Liver (tissue), 9 donors: ENCODE measurements around the gene CNOT8. TPM values are rescaled to one million over a fixed set of nuclear protein-coding genes. Genes with fewer than 3 reads are reported as not detected.

Experiments used
- DNase-seq: peaks from one replicate; pipeline ENCODE4 v3.0.0-alpha.2; 2017; ENCODE audit warnings: low spot score
- H3K27ac ChIP-seq, 2 donors: one replicate each; pipeline ENCODE4 v1.7.0; 2013; ENCODE audit warnings: inconsistent platforms in 2 of 2, low read length in 2 of 2, control low read depth in 1 of 2, low read depth in 1 of 2, mild to moderate bottlenecking in 1 of 2
- H3K27me3 ChIP-seq, 4 donors: one replicate each; pipeline versions ENCODE4 v1.6.1 to v1.7.0; 2013; ENCODE audit warnings: low read length in 3 of 4, inconsistent platforms in 1 of 4, mild to moderate bottlenecking in 1 of 4, moderate library complexity in 1 of 4; ENCODE audit not compliant: control insufficient read depth in 4 of 4, insufficient read depth in 4 of 4
- H3K36me3 ChIP-seq, 4 donors: one replicate each; pipeline versions ENCODE4 v1.6.1 to v1.7.0; 2013; ENCODE audit warnings: low read length in 3 of 4, mild to moderate bottlenecking in 3 of 4, low read depth in 1 of 4, moderate library complexity in 1 of 4; ENCODE audit not compliant: control insufficient read depth in 4 of 4, insufficient read depth in 3 of 4
- H3K4me1 ChIP-seq, 4 donors: one replicate each; pipeline versions ENCODE4 v1.6.1 to v1.7.0; 2013; ENCODE audit warnings: low read length in 3 of 4, mild to moderate bottlenecking in 3 of 4, moderate library complexity in 1 of 4; ENCODE audit not compliant: control insufficient read depth in 4 of 4, insufficient read depth in 4 of 4
- H3K4me3 ChIP-seq, 3 donors: one replicate each; pipeline versions ENCODE4 v1.6.1 to v1.7.0; 2013; ENCODE audit warnings: low read length in 3 of 3, control low read depth in 1 of 3, low read depth in 1 of 3, mild to moderate bottlenecking in 1 of 3
- H3K9ac ChIP-seq, 2 donors: one replicate each; pipeline ENCODE4 v1.7.0; 2013; ENCODE audit warnings: low read length in 2 of 2, mild to moderate bottlenecking in 2 of 2, moderate library complexity in 2 of 2, control low read depth in 1 of 2, low read depth in 1 of 2
- H3K9me3 ChIP-seq, 4 donors: one replicate each; pipeline versions ENCODE4 v1.6.1 to v1.7.0; 2013; ENCODE audit warnings: low read length in 3 of 4; ENCODE audit not compliant: control insufficient read depth in 4 of 4
- FOXA1 ChIP-seq: IDR thresholded peaks from 2 replicates; pipeline ENCODE4 v1.6.1; 2016; ENCODE audit warnings: antibody characterized with exemption
- FOXA2 ChIP-seq: IDR thresholded peaks from 2 replicates; pipeline ENCODE4 v1.6.1; 2016; ENCODE audit warnings: antibody characterized with exemption
- GABPA ChIP-seq, 2 donors: IDR thresholded peaks in 1 of 2; conservative IDR thresholded peaks in 1 of 2; 2 replicates each; pipeline ENCODE4 v1.6.1; 2016; ENCODE audit warnings: antibody characterized with exemption in 2 of 2, mild to moderate bottlenecking in 1 of 2, moderate library complexity in 1 of 2
- HNF4A ChIP-seq, 2 donors: conservative IDR thresholded peaks; 2 replicates each; pipeline ENCODE4 v1.6.1; 2016; ENCODE audit warnings: antibody characterized with exemption in 2 of 2, mild to moderate bottlenecking in 2 of 2
- HNF4G ChIP-seq: IDR thresholded peaks from 2 replicates; pipeline ENCODE4 v1.6.1; 2016; ENCODE audit warnings: antibody characterized with exemption
- JUND ChIP-seq, 2 donors: IDR thresholded peaks; 2 replicates each; pipeline ENCODE4 v1.6.1; 2016; ENCODE audit warnings: antibody characterized with exemption in 2 of 2
- NR2F2 ChIP-seq: IDR thresholded peaks from 2 replicates; pipeline ENCODE4 v1.6.1; 2016; ENCODE audit warnings: antibody characterized with exemption
- RAD21 ChIP-seq, 2 donors: IDR thresholded peaks; 2 replicates each; pipeline ENCODE4 v1.6.1; 2016; ENCODE audit warnings: antibody characterized with exemption in 2 of 2, mild to moderate bottlenecking in 2 of 2
- TAF1 ChIP-seq: conservative IDR thresholded peaks from 2 replicates; pipeline ENCODE4 v1.6.1; 2016; ENCODE audit warnings: antibody characterized with exemption, mild to moderate bottlenecking
- YY1 ChIP-seq: IDR thresholded peaks from 2 replicates; pipeline ENCODE4 v1.6.1; 2016; ENCODE audit warnings: antibody characterized with exemption, mild to moderate bottlenecking
- WGBS: extraction: QIAGEN DNeasy Blood & Tissue Kit; methylation state at CpG from one replicate; pipeline ENCODE4 v1.1.7; 2013; 5-methylcytosine and 5-hydroxymethylcytosine counted together
- polyA plus RNA-seq, 2 donors: library from polyadenylated mRNA; stranded (reverse) in 1 of 2; unstranded in 1 of 2; fragments of 200-250 nt in 1 of 2; fragments of >200 nt in 1 of 2; fragmentation: Nextera tagmentation in 1 of 2; extraction: Ambion mirVana in 1 of 2; gene quantifications; one replicate each; pipeline versions ENCODE4 v1.2.1 to v1.2.3, GENCODE V29; 2013 to 2015
- total RNA-seq, 2 donors: library from RNA; depleted of rRNA; stranded (reverse); fragments of >200 nt; gene quantifications; one replicate each; pipeline ENCODE4 v1.2.3, GENCODE V29; 2014
- TF ChIP-seq, protein P1 (sequence below): IDR thresholded peaks from 2 replicates; pipeline ENCODE4 v1.6.1; 2016; ENCODE audit warnings: antibody characterized with exemption, mild to moderate bottlenecking
- TF ChIP-seq, protein P2 (sequence below): IDR thresholded peaks from 2 replicates; pipeline ENCODE4 v1.6.1; 2016; ENCODE audit warnings: antibody characterized with exemption
- TF ChIP-seq, protein P3 (sequence below): IDR thresholded peaks from 2 replicates; pipeline ENCODE4 v1.6.1; 2016; ENCODE audit warnings: antibody characterized with exemption
- TF ChIP-seq, protein P4 (sequence below): fragments of 150-350 bp; IDR thresholded peaks from 2 replicates; pipeline ENCODE4 v1.5.1; 2017; ENCODE audit warnings: improper control_type of control experiment, low read depth, low read length; ENCODE audit not compliant: missing input control
- TF ChIP-seq, protein P5 (sequence below): IDR thresholded peaks from 2 replicates; pipeline ENCODE4 v1.6.1; 2016; ENCODE audit warnings: antibody characterized with exemption
- donor health status: healthy.
- donor health status: healthy.
- donor health status: healthy.
- donor health status: healthy.
- donor health status: healthy.

The CNOT8 gene
- total and polyA plus RNA-seq, 4 donors: 12.6 to 38.9 (median 20.8) TPM

DNA sequence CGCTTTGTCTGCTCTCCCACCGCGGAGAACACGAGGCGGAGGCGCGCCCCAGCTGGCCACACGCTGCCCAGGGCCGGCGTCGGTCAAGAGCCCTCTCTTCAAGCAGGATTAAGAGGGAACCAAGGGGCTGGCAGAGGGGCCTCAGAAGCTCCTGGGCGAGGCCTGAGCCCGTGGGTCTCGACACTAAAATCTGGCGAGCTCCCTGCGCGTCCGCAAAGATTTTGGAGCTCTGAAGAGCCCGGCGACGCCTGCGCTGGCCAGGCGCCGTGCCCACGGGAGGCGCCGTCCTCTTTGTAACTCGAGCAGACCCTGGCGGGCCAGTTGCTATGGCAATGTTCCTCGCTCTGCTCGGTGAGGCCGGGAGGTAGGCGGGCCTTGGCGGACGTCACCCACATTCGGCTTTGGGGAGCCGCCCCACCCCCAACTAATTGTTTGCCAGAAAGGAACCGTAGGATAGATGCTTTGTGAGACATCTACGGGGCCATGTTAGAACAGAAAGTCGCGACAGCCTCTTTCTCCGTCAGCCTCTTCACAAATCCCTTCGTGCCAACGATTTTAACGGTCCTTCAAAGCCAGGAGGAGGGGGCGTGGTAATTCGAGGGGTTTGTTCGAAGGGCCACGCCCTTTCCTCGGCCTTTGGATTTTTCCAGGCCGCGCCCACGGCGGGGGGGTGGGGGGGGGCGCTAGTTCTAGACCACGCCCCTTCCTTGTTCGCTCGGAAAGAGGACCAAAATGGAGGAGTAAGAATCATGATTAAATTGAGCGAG lies 714 bp upstream of the CNOT8 start:
- peak overlapping the region; percentile 59 to 86 (median 75) for H3K4me3 ChIP-seq
- TF ChIP-seq, protein P1, sequence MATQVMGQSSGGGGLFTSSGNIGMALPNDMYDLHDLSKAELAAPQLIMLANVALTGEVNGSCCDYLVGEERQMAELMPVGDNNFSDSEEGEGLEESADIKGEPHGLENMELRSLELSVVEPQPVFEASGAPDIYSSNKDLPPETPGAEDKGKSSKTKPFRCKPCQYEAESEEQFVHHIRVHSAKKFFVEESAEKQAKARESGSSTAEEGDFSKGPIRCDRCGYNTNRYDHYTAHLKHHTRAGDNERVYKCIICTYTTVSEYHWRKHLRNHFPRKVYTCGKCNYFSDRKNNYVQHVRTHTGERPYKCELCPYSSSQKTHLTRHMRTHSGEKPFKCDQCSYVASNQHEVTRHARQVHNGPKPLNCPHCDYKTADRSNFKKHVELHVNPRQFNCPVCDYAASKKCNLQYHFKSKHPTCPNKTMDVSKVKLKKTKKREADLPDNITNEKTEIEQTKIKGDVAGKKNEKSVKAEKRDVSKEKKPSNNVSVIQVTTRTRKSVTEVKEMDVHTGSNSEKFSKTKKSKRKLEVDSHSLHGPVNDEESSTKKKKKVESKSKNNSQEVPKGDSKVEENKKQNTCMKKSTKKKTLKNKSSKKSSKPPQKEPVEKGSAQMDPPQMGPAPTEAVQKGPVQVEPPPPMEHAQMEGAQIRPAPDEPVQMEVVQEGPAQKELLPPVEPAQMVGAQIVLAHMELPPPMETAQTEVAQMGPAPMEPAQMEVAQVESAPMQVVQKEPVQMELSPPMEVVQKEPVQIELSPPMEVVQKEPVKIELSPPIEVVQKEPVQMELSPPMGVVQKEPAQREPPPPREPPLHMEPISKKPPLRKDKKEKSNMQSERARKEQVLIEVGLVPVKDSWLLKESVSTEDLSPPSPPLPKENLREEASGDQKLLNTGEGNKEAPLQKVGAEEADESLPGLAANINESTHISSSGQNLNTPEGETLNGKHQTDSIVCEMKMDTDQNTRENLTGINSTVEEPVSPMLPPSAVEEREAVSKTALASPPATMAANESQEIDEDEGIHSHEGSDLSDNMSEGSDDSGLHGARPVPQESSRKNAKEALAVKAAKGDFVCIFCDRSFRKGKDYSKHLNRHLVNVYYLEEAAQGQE: peak; percentile 14
- TF ChIP-seq RAD21 (IDR thresholded peaks at IDR 0.05) (peak in 1 of 2 donors; percentile 25), FOXA1 (peak; percentile 7), HNF4A (conservative IDR thresholded peaks at IDR 0.05) (peak; percentile 13 to 43), YY1 (peak; percentile 97), FOXA2 (no peak), GABPA (IDR thresholded peaks at IDR 0.05 in 1 of 2, conservative IDR thresholded peaks at IDR 0.05 in 1 of 2) (no peak)
- TF ChIP-seq, protein P2, sequence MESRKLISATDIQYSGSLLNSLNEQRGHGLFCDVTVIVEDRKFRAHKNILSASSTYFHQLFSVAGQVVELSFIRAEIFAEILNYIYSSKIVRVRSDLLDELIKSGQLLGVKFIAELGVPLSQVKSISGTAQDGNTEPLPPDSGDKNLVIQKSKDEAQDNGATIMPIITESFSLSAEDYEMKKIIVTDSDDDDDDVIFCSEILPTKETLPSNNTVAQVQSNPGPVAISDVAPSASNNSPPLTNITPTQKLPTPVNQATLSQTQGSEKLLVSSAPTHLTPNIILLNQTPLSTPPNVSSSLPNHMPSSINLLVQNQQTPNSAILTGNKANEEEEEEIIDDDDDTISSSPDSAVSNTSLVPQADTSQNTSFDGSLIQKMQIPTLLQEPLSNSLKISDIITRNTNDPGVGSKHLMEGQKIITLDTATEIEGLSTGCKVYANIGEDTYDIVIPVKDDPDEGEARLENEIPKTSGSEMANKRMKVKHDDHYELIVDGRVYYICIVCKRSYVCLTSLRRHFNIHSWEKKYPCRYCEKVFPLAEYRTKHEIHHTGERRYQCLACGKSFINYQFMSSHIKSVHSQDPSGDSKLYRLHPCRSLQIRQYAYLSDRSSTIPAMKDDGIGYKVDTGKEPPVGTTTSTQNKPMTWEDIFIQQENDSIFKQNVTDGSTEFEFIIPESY: peak; percentile 44
- TF ChIP-seq, protein P3, sequence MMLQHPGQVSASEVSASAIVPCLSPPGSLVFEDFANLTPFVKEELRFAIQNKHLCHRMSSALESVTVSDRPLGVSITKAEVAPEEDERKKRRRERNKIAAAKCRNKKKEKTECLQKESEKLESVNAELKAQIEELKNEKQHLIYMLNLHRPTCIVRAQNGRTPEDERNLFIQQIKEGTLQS: no peak
- H3K9ac ChIP-seq: peak overlapping the region; percentile 79 to 82
- peak overlapping the region; percentile 90 to 93 for H3K27ac ChIP-seq
- under 1% methylated on average over 59 of the region's 59 CpGs for WGBS
- no peaks in the 10 kb centered on the region for H3K9me3 ChIP-seq
- H3K27me3 ChIP-seq: no peaks in the 10 kb centered on the region
- H3K4me1 ChIP-seq: peaks cover 4 to 27% (median 23%) of the 10 kb centered on the region in 4 donors
- no peaks in the 10 kb centered on the region for H3K36me3 ChIP-seq
- peak; percentile 89 for DNase-seq

DNA sequence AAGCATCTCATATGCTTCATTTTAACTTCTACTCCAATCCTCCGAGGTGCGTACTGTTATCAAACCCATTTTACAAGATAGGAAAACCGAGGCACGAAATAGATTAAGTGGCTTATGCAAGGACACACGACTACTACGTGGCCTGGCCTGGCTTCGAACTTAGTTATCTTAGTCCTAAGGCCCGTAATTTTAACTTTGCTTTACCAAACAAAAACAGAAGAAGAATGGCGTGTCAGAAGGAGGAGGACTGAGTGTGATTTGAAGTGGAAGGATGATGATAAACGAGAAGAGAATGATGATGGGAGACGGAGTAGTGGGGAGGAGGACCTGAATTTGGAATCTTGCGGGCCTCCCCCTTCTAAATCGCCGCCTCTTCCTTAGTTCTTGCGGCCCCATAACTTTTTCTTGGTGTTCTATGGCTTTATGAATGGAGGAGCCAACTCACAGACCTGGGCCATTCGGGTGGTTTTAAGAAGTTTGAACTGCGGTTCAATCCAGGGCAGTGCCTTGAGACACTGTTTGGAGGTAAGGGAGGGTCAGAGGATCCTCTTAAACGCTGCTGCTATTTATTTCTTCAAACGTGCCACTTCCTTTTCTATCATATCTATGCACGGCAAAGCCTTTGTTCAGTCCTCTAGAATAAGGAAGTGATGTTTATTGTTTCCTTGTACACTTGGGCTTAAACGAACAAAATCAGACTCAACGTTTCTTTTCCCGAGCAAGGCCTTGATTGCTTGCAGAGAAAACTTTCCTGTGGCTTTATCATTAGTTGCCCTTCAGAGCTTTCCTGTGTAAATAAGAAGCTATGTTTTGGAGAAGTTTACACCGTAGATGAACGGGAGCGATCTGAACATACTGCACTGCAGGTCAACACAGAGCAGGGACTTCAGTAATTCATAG lies 795 bp downstream of the CNOT8 start:
- no peak for DNase-seq
- peaks cover 0 to 8% (median 0%) of the 10 kb centered on the region in 4 donors for H3K36me3 ChIP-seq
- no peaks in the 10 kb centered on the region for H3K9me3 ChIP-seq
- peaks cover 4 to 27% (median 23%) of the 10 kb centered on the region in 4 donors for H3K4me1 ChIP-seq
- TF ChIP-seq JUND (IDR thresholded peaks at IDR 0.05) (no peak), YY1 (no peak), HNF4G (no peak), TAF1 (no peak), FOXA1 (no peak), HNF4A (conservative IDR thresholded peaks at IDR 0.05) (no peak), NR2F2 (no peak), FOXA2 (no peak)
- TF ChIP-seq, protein P3: no peak
- TF ChIP-seq, protein P4, sequence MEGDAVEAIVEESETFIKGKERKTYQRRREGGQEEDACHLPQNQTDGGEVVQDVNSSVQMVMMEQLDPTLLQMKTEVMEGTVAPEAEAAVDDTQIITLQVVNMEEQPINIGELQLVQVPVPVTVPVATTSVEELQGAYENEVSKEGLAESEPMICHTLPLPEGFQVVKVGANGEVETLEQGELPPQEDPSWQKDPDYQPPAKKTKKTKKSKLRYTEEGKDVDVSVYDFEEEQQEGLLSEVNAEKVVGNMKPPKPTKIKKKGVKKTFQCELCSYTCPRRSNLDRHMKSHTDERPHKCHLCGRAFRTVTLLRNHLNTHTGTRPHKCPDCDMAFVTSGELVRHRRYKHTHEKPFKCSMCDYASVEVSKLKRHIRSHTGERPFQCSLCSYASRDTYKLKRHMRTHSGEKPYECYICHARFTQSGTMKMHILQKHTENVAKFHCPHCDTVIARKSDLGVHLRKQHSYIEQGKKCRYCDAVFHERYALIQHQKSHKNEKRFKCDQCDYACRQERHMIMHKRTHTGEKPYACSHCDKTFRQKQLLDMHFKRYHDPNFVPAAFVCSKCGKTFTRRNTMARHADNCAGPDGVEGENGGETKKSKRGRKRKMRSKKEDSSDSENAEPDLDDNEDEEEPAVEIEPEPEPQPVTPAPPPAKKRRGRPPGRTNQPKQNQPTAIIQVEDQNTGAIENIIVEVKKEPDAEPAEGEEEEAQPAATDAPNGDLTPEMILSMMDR: no peak
- TF ChIP-seq, protein P5, sequence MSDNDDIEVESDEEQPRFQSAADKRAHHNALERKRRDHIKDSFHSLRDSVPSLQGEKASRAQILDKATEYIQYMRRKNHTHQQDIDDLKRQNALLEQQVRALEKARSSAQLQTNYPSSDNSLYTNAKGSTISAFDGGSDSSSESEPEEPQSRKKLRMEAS: no peak
- TF ChIP-seq, protein P2: no peak
- peak overlapping the region; percentile 90 to 93 for H3K27ac ChIP-seq
- peak overlapping the region; percentile 59 to 84 (median 75) for H3K4me3 ChIP-seq
- H3K27me3 ChIP-seq: no peaks in the 10 kb centered on the region
- H3K9ac ChIP-seq: peak overlapping the region; percentile 40 to 97
- 4% methylated on average over 26 of the region's 26 CpGs for WGBS
